GM21390 (cell line): ENCODE data around the gene CSTB.

Experiments used
- ATAC-seq: cut with Tn5 transposase; IDR thresholded peaks from one replicate; pipeline ENCODE4 v1.9.1; 2021; ENCODE audit not compliant: unreplicated experiment

Gene CSTB

DNA sequence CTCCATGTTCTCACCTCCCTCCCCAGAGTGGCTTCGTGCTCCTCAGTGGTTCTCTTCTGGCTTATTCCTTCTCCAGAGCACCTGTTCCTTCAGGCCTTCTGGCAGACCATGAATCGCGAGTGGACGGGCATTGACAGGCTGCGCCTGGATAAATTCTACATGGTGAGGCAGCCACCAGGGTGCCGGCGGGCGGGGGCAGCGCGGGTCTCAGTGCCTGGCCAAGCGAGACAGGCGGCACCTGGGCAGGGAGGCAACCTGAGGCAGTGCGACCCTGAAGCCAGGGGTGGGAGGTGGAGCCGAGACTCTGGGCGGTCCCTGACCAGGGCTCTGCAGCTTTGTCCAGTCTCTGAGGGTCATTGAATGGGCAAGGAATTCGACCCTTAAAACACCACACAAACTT lies 17.1 kb upstream of the CSTB start:
- ATAC-seq: no peak

DNA sequence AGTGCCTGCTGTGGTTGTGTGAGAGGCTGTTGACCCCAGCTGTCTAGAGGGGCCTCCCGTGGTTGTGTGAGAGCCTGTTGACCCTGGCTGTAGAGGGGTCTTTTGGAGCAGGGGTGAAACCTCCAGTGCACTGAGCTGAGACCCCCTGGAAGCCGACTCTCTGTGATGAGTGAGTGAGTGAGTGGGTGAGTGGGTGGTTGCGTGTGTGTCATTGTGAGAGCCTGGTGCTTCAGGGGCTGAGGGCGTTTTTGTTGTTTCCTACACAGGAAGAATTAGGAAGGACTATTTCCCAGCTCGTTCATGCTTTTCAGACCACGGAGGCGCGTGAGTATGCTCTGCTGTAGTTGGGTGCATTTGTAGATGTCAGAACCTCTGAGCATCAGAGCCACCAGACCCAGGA lies 16.3 kb upstream of the CSTB start:
- no peak for ATAC-seq

GRCh38 chr21:43790010-43790524 lies 14.0 kb upstream of the CSTB start:
- no peak for ATAC-seq

DNA sequence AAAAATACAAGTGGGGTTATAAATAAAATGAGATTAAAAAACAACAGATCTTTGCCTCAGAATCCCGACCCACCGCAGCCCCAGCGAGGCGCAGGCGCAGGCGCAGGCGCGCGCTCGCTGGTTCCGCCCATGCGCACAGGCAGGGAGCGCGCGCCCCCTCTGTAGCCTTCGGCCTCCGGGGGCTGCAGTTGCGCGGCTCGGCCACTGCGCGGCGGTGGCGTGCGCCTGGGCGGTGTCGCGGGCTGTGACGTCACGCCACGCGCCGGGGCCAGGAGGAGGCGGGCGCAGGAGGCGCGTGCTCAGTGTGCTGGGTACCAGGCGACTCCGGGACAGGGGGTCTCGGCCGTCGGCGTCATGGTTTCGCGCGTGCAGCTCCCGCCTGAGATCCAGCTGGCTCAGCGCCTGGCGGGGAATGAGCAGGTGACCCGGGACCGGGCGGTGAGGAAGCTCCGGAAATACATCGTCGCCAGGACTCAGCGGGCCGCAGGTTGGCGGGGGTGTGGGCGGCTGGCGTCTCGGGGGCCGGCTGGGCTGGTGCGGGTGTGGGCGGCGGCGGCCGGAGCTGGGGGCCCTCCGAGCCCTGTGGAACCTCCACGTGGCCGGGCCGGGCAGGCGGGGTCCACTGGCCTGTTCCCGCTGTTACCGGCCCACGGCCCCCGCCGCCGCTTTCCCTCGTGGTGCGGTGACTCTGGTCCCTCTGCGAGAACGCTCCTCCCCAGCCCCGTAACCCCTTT lies 13.3 kb upstream of the CSTB start, which contains the start of gene RRP1:
TSS of gene RRP1 (plus strand) at position 302 of the 734 bp plus-strand sequence. CDS start at position 355, 53 bp downstream.
- ATAC-seq: peak; percentile 83

DNA sequence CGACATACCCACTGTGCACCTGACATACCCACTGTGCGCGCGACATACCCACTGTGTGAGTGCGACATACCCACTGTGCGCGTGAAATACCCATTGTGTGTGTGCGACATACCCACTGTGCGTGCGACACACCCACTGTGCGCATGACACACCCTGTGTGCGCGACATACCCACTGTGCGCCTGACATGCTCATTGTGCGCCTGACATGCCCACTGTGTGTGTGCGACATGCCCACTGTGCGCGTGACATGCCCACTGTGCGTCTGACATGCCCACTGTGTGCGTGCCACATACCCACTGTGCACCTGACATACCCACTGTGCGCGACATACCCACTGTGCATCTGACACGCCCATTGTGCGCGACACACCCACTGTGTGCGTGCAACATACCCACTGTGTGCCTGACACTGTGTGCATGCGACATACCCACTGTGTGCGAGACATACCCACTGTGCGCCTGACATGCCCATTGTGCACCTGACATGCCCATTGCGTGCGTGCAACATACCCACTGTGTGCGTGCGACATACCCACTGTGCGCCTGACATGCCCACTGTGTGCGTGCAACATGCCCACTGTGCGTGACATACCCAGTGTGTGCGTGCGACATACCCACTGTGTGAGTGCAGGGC lies 10.8 kb upstream of the CSTB start:
- no peak for ATAC-seq

GRCh38 chr21:43786300-43786806 lies 10.2 kb upstream of the CSTB start:
- ATAC-seq: no peak

DNA sequence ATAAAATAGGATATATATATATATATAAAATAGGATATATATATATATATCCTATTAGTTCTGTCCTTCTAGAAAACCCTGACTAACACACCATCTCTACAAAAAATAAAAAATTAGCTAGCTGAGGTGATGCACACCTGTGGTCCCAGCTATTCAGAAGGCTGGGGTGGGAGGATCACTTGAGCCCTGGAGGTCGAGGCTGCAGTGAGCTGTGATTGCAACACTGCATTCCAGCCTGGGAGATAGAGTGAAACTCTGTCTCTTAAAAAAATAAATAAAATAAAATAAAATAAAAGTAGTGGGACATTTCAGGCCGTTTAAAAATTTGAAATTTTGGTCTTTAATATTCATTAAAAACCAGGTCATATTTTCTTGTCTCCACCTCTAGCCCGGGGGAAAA lies 9.0 kb upstream of the CSTB start:
- no peak for ATAC-seq

GRCh38 chr21:43783098-43783700 lies 7.1 kb upstream of the CSTB start:
- ATAC-seq: no peak

DNA sequence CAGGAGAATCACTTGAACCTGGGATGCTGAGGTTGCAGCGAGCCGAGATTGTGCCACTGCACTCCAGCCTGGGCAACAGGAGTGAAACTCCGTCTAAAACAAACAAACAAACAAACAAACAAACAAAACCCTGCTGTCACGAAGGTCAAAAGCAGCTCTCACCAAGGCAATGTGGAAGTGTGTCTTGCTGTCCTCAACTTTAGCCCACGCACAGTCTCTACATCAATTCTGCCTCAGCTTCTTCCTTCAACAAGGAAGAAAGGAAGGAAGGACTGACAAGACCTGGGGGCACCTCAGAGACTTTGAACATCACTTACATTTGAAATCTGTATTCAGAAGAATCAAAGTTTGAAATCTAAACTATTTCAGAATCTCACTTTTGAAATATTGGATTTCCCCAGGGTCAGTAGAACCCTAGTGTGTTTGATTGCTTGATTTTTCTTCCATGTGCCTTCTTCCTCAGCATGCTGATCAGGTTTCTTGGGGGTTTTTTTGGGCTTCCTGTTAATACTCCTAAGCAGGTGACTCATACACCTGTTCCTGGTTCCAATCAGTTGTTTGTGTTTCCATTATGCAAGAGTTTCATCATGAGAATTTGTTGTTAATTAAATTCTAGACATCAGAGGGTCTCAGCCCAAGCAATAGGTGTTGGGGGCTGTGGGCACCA lies 6.5 kb upstream of the CSTB start:
- no peak for ATAC-seq

DNA sequence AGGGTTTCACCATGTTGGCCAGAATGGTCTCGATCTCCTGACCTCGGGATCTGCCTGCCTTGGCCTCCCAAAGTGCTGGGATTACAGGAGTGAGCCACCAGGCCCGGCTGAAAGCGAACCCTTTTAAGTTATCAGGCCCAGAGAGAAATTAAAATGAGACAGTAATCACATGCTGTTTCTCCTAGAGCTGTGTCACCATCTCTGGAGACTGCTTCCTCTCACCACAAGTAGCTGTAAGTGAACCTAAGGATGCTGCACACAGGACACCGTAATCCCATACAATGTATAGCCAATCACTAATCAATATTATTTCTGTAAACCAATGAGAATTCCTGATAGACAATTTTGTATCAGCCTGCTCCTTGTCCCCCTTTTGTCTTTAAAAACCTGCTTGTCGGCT lies 5.7 kb upstream of the CSTB start:
- no peak for ATAC-seq

DNA sequence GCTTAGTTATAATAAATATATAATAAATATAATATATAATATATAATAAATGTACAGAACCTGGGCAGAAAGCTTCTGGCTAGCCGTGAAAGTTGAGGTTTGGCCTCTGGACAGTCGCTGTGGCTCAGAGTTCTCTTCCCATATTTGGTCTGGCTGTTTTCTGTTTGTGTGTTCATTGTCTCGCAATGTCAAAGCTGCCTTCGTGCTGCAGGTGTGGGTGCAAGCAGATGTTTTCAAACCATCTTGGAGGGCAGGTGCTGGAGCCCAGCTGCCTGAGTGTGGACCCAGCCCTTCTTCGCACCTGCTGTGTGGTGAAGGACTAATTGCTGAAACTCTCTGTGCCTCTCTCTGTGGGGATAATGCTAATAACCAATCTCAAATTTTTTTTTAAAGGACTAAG lies 3.6 kb upstream of the CSTB start:
- no peak for ATAC-seq

- no peak for ATAC-seq
Observed at GRCh38 chr21:43778469-43779335, 2.6 kb upstream of the CSTB start.

GRCh38 chr21:43777953-43778352 lies 1.8 kb upstream of the CSTB start:
- ATAC-seq: no peak

DNA sequence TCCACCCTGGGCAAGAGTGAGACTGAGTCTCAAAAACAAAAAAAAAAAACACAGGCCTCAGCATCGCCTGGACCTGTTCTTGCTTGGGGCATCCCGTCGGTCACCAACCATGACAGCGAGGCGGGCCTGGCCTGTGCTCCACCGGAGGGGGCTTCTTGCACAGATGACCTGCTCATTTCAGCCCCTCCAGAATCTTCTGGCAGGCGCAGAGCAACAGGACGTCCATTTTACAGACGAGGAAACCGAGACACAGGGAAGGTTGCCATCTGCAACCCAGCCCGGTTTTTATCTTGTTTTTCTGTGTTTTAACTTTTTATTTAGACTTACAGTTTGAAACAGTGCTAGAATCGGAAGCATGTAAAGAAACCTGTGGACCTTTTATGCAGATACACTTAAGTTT lies 918 bp downstream of the CSTB start:
- no peak for ATAC-seq

DNA sequence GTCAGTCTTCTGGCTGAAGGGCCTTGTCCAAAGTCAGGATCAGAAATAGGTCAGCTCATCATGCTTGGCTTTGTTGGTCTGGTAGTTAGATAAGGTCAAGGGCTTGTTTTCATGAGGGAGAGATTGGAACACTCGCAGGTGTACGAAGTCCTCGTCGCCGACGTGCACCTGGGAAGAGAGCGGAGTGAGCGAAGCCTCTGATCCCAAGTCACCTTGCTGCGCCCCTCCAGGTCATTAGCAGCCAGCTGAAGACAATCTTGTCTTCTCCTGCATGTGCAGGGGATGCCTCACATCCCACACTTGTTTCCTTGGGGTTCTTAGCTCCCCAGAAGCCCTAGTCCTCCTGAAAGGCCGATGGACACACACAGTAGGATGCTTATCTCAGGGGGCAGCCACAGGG lies 1.9 kb downstream of the CSTB start:
- ATAC-seq: no peak

DNA sequence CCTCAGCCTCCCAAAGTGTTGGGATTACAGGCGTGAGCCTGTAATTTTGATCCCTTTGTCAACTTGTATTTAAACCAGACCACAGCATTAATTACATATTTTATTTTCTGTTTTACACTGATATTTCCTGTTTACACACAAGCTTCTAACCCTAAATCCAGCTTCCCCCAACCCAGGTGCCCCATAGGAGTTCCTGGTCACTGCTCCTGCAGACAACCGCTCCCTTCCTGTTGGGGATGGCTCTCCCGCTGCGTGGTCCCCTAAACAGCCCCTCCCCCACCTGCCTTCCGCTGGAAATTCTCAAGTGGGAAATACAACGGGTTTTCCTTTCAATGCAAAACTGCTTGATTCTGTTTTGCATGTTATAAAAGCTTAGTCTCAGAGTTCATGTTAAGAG lies 3.7 kb downstream of the CSTB start:
- ATAC-seq: no peak

- ATAC-seq: no peak
Observed at GRCh38 chr21:43771698-43772424, 4.2 kb downstream of the CSTB start.

DNA sequence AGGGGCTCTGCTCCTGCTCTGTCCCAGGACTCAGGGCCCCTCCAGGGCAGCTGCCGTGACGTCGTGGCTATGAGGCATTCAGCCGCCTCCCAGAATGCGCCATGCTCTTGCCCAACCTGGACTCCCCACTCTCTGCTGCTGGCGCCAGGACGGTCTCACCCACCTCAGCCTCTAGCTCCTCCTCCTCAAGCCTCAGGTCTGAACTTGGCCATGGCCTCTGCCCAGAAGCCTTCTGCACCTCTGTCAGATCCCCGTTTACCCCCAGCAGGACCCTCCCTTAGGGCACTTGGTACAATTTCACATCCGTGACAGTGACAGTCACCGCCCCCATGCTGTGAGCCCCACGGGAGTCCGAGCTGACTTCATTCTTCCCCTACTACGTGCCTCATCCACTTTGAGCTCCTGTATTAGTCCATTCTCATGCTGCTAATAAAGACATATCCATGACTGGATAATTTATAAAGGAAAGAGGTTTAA lies 4.9 kb downstream of the CSTB start:
- ATAC-seq: no peak

DNA sequence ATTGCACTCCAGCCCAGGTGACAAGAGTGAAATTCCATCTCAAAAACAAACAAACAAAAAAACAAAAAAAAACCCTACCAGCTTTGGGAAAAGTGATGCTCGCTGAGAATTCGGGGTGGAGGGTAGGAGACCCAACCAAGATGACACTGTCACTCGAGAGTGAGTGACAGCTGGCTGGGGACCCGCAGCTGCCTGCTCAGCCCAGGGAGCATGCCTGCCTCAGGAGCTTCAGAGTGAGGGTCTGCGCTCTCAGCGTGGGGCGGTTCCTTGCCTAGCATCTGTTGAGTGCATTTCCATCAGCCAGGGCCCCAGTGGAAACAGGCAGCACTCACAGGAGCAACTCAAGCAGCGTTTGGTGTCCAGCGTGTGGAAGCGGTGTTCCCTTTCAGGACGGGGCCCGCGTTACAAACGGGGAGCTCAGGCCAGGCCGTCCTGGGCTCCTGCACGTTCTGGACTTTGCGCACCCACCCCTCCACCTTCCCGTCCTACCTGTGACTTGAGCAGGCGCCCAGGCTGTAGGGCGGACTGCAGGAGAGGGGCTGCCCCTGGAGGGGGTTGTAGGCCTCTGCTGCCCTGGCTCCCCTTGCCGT lies 5.9 kb downstream of the CSTB start:
- ATAC-seq: no peak
